OCI-LY1 (cell line): ENCODE measurements around the gene PVRIG.
"Not testable (repeated sequence)": the region's sequence is repeated elsewhere in the genome, so short reads cannot be mapped to it uniquely, and the experiment has no call there.

Source experiments
- H2AFZ ChIP-seq: fragments of 200-600 bp; sonication (generic), shearing (Covaris generic); 2 replicates; pipeline ENCODE4 v1.6.0; 2014; ENCODE audit warnings: antibody characterized with exemption, mild to moderate bottlenecking, low read length
- H3F3A ChIP-seq: fragments of 200-600 bp; sonication (generic), shearing (Covaris generic); 2 replicates; pipeline ENCODE4 v1.6.0; 2014; ENCODE audit warnings: mild to moderate bottlenecking, antibody characterized with exemption, low read length, moderate library complexity; ENCODE audit not compliant: insufficient read depth
- H3K27ac ChIP-seq: fragments of 200-600 bp; sonication (generic); 2 replicates; pipeline ENCODE4 v1.5.1; 2014; ENCODE audit warnings: low read length, mixed run types, mild to moderate bottlenecking, low read depth; ENCODE audit not compliant: poor library complexity, severe bottlenecking
- H3K27me3 ChIP-seq: fragments of 200-600 bp; sonication (generic); 2 replicates; pipeline ENCODE4 v1.6.0; 2014; ENCODE audit warnings: antibody characterized with exemption, mild to moderate bottlenecking, low read length, moderate library complexity; ENCODE audit not compliant: insufficient read depth
- H3K36me3 ChIP-seq: fragments of 200-600 bp; sonication (generic); 2 replicates; pipeline ENCODE4 v1.6.1; 2014; ENCODE audit warnings: mild to moderate bottlenecking, antibody characterized with exemption, low read length, moderate library complexity, mixed read lengths; ENCODE audit not compliant: insufficient read depth
- H3K4me1 ChIP-seq: fragments of 200-600 bp; sonication (generic); 2 replicates; pipeline ENCODE4 v1.5.1; 2014; ENCODE audit warnings: mild to moderate bottlenecking, low read length, moderate library complexity; ENCODE audit not compliant: insufficient read depth, severe bottlenecking
- H3K4me2 ChIP-seq: fragments of 200-600 bp; sonication (generic), shearing (Covaris generic); 2 replicates; pipeline ENCODE4 v1.6.1; 2014; ENCODE audit warnings: low read length
- H3K4me3 ChIP-seq: fragments of 200-600 bp; sonication (generic); 2 replicates; pipeline ENCODE4 v1.5.1; 2014; ENCODE audit warnings: low read length, low read depth, mild to moderate bottlenecking, mixed read lengths; ENCODE audit not compliant: poor library complexity, severe bottlenecking
- H3K79me2 ChIP-seq: fragments of 200-600 bp; shearing (Covaris generic); 2 replicates; pipeline ENCODE4 v1.6.1; 2016; ENCODE audit warnings: mixed run types, low read length, mixed read lengths; ENCODE audit not compliant: insufficient read depth
- H3K9ac ChIP-seq: fragments of 200-600 bp; sonication (generic), shearing (Covaris generic); 2 replicates; pipeline ENCODE4 v1.6.1; 2014; ENCODE audit warnings: mild to moderate bottlenecking, low read length, mixed read lengths
- H3K9me2 ChIP-seq: fragments of 200-600 bp; sonication (generic), shearing (Covaris generic); 2 replicates; pipeline ENCODE4 v1.6.1; 2014; ENCODE audit warnings: low read depth, mild to moderate bottlenecking, low read length, mixed read lengths
- H3K9me3 ChIP-seq: fragments of 200-600 bp; shearing (Covaris generic); 2 replicates; pipeline ENCODE4 v1.6.1; 2014; ENCODE audit warnings: low read length, mixed read lengths
- H4K20me1 ChIP-seq: fragments of 200-600 bp; sonication (generic), shearing (Covaris generic); 2 replicates; pipeline ENCODE4 v1.6.0; 2016; ENCODE audit warnings: mild to moderate bottlenecking, low read length; ENCODE audit not compliant: insufficient read depth
- EZH2 ChIP-seq: fragments of 200-600 bp; sonication (generic), shearing (Covaris generic); IDR thresholded peaks from 2 replicates; pipeline ENCODE4 v1.8.0; 2017; ENCODE audit warnings: borderline replicate concordance, mixed run types, mild to moderate bottlenecking, antibody characterized with exemption, low read length, moderate library complexity, mixed read lengths
- TF ChIP-seq, protein P1 (sequence below): fragments of 200-600 bp; sonication (generic), shearing (Covaris generic); IDR thresholded peaks from 2 replicates; pipeline ENCODE4 v1.5.1; 2017; ENCODE audit warnings: mild to moderate bottlenecking, antibody characterized with exemption, low read length, moderate library complexity, mixed read lengths

The PVRIG gene

GRCh38 chr7:100265851-100266250 lies 46.1 kb downstream of the PVRIG start:
- H2AFZ ChIP-seq, H3K27me3 ChIP-seq, H3K79me2 ChIP-seq, H3K36me3 ChIP-seq, H4K20me1 ChIP-seq, H3K9me3 ChIP-seq, H3F3A ChIP-seq, H3K4me2 ChIP-seq, H3K4me3 ChIP-seq, H3K9me2 ChIP-seq, H3K9ac ChIP-seq, H3K27ac ChIP-seq: not testable (repeated sequence)
- H3K4me1 ChIP-seq, result peaks cover 21% of the 10 kb centered on the region

- Histone ChIP-seq H3K9ac (no peak overlapping the region; the same call in 1 of the 2 replicates), H3K4me1 (peaks cover 25% of the 10 kb centered on the region), H4K20me1 (no peaks in the 10 kb centered on the region), H3K4me2 (no peak overlapping the region), H3K79me2 (no peaks in the 10 kb centered on the region), H3K4me3 (no peak overlapping the region), H3K9me2 (no peaks in the 10 kb centered on the region), H3K9me3 (no peaks in the 10 kb centered on the region), H3F3A (no peaks in the 10 kb centered on the region), H2AFZ (no peak overlapping the region), H3K36me3 (no peaks in the 10 kb centered on the region), H3K27me3 (no peaks in the 10 kb centered on the region), H3K27ac (no peak overlapping the region)
- TF ChIP-seq, protein P1, sequence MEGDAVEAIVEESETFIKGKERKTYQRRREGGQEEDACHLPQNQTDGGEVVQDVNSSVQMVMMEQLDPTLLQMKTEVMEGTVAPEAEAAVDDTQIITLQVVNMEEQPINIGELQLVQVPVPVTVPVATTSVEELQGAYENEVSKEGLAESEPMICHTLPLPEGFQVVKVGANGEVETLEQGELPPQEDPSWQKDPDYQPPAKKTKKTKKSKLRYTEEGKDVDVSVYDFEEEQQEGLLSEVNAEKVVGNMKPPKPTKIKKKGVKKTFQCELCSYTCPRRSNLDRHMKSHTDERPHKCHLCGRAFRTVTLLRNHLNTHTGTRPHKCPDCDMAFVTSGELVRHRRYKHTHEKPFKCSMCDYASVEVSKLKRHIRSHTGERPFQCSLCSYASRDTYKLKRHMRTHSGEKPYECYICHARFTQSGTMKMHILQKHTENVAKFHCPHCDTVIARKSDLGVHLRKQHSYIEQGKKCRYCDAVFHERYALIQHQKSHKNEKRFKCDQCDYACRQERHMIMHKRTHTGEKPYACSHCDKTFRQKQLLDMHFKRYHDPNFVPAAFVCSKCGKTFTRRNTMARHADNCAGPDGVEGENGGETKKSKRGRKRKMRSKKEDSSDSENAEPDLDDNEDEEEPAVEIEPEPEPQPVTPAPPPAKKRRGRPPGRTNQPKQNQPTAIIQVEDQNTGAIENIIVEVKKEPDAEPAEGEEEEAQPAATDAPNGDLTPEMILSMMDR, result no peak
- no peak for TF ChIP-seq EZH2
These were observed 47.0 kb downstream of the PVRIG start for GRCh38 chr7:100266576-100267354.

GRCh38 chr7:100267648-100268047 lies 47.9 kb downstream of the PVRIG start:
- H3K9me3 ChIP-seq, result no peaks in the 10 kb centered on the region
- TF ChIP-seq EZH2, result no peak
- TF ChIP-seq, protein P1, result no peak
- H3K4me1 ChIP-seq, result peaks cover 30% of the 10 kb centered on the region
- no peaks in the 10 kb centered on the region for H3K27me3 ChIP-seq
- H3K4me2 ChIP-seq, result no peak overlapping the region
- H3F3A ChIP-seq, result no peaks in the 10 kb centered on the region
- no peaks in the 10 kb centered on the region for H3K9me2 ChIP-seq
- no peak overlapping the region for H3K27ac ChIP-seq
- no peak overlapping the region for H3K4me3 ChIP-seq
- H4K20me1 ChIP-seq, result no peaks in the 10 kb centered on the region
- H2AFZ ChIP-seq, result no peak overlapping the region
- no peaks in the 10 kb centered on the region for H3K79me2 ChIP-seq
- no peaks in the 10 kb centered on the region for H3K36me3 ChIP-seq
- H3K9ac ChIP-seq, result no peak overlapping the region

DNA sequence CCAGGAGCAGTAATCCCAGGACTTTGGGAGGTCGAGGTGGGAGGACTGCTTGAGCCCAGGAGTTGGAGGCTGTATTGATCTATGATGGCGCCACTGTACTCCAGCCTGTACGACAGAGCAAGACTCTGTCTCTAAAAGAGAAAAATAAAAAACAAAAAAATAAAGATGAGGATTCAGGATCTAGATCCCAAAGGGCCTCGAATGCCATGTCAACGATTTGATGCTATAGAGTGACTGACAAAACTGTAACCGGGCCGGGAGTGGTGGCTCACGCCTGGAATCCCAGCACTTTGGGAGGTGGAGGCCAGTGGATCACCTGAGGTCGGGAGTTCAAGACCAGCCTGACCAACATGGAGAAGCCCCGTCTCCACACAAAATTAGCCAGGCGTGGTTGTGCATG lies 49.1 kb downstream of the PVRIG start:
- not testable (repeated sequence) for H3K27me3 ChIP-seq, H3K9me3 ChIP-seq, H3K9me2 ChIP-seq, H3K9ac ChIP-seq, H3K79me2 ChIP-seq, H4K20me1 ChIP-seq, H3K36me3 ChIP-seq, H3K27ac ChIP-seq, H3K4me3 ChIP-seq, H2AFZ ChIP-seq, H3K4me2 ChIP-seq, H3F3A ChIP-seq
- peaks cover 30% of the 10 kb centered on the region for H3K4me1 ChIP-seq

GRCh38 chr7:100269306-100270045 lies 49.7 kb downstream of the PVRIG start:
- not testable (repeated sequence) for H2AFZ ChIP-seq, H3K4me3 ChIP-seq, H3K36me3 ChIP-seq, H3K27me3 ChIP-seq, H3K27ac ChIP-seq, H3K79me2 ChIP-seq, H3K9me3 ChIP-seq, H3F3A ChIP-seq, H4K20me1 ChIP-seq, H3K9me2 ChIP-seq, H3K9ac ChIP-seq
- H3K4me1 ChIP-seq, result peaks cover 30% of the 10 kb centered on the region
- peak overlapping the region; percentile 25; the same call in 1 of the 2 replicates for H3K4me2 ChIP-seq
